Renal cortex interstitium (tissue), 15 donors: Measurements from ENCODE around the gene GLB1L. TPM values are rescaled to one million over a fixed set of nuclear protein-coding genes. Genes with fewer than 3 reads are reported as not detected.
A peak's percentile ranks its signal among the peaks of the same experiment; 100 is the strongest.
"Not testable (repeated sequence)": the region's sequence is repeated elsewhere in the genome, so short reads cannot be mapped to it uniquely, and the experiment has no call there.

ENCODE experiments used
- DNase-seq, 11 donors: peaks; one replicate each; pipeline ENCODE4 v3.0.0-alpha.2; 2013; ENCODE audit warnings: low read depth in 9 of 11, low spot score in 4 of 11; ENCODE audit errors: extremely low read depth in 1 of 11
- long read RNA-seq, 16 experiments: transcript quantifications; one replicate each; lab custom pipeline, GENCODE V29; 2026
- polyA plus RNA-seq, 3 donors: library from polyadenylated mRNA; unstranded; fragments of 120-200 nt; gene quantifications; one replicate each; pipeline ENCODE4 v1.2.1, GENCODE V29; 2013; ENCODE audit not compliant: insufficient read length in 3 of 3

Gene GLB1L
- polyA plus RNA-seq, result 10 to 100 TPM; 24.1 to 27.6 (median 24.4) TPM
- long read RNA-seq, donor 1, partial matches to known transcripts, result 0 of 1 reads
- long read RNA-seq, donor 1, other reads (novel, unspliced or antisense), result 0 of 1 reads
- long read RNA-seq, donor 2, partial matches to known transcripts, result 0 of 2 reads
- long read RNA-seq, donor 2, other reads (novel, unspliced or antisense), result 0 of 2 reads
- long read RNA-seq, donor 3, partial matches to known transcripts, result 31 of 48 reads
- long read RNA-seq, donor 3, other reads (novel, unspliced or antisense), result 16 of 48 reads
- long read RNA-seq, donor 4, partial matches to known transcripts, result 25 of 25 reads
- long read RNA-seq, donor 4, other reads (novel, unspliced or antisense), result 0 of 25 reads
- long read RNA-seq, donor 5, result 0 reads
- long read RNA-seq, donor 6, partial matches to known transcripts, result 0 of 2 reads
- long read RNA-seq, donor 6, other reads (novel, unspliced or antisense), result 0 of 2 reads
- long read RNA-seq, donor 7, partial matches to known transcripts, result 21 of 22 reads
- long read RNA-seq, donor 7, other reads (novel, unspliced or antisense), result 0 of 22 reads
- long read RNA-seq, donor 8, partial matches to known transcripts, result 0 of 3 reads
- long read RNA-seq, donor 8, other reads (novel, unspliced or antisense), result 0 of 3 reads
- long read RNA-seq, donor 9, partial matches to known transcripts, result 0 of 1 reads
- long read RNA-seq, donor 9, other reads (novel, unspliced or antisense), result 0 of 1 reads
- long read RNA-seq, donor 10, result 0 reads
- long read RNA-seq, donor 11, partial matches to known transcripts, result 5 of 5 reads
- long read RNA-seq, donor 11, other reads (novel, unspliced or antisense), result 0 of 5 reads
- long read RNA-seq, donor 12, result 0 reads
- long read RNA-seq, donor 13, partial matches to known transcripts, result 0 of 1 reads
- long read RNA-seq, donor 13, other reads (novel, unspliced or antisense), result 0 of 1 reads
- long read RNA-seq, donor 14, partial matches to known transcripts, result 0 of 1 reads
- long read RNA-seq, donor 14, other reads (novel, unspliced or antisense), result 0 of 1 reads
- long read RNA-seq, donor 15, partial matches to known transcripts, result 0 of 1 reads
- long read RNA-seq, donor 15, other reads (novel, unspliced or antisense), result 0 of 1 reads
- long read RNA-seq, donor 16, partial matches to known transcripts, result 10 of 13 reads
- long read RNA-seq, donor 16, other reads (novel, unspliced or antisense), result 0 of 13 reads

DNA sequence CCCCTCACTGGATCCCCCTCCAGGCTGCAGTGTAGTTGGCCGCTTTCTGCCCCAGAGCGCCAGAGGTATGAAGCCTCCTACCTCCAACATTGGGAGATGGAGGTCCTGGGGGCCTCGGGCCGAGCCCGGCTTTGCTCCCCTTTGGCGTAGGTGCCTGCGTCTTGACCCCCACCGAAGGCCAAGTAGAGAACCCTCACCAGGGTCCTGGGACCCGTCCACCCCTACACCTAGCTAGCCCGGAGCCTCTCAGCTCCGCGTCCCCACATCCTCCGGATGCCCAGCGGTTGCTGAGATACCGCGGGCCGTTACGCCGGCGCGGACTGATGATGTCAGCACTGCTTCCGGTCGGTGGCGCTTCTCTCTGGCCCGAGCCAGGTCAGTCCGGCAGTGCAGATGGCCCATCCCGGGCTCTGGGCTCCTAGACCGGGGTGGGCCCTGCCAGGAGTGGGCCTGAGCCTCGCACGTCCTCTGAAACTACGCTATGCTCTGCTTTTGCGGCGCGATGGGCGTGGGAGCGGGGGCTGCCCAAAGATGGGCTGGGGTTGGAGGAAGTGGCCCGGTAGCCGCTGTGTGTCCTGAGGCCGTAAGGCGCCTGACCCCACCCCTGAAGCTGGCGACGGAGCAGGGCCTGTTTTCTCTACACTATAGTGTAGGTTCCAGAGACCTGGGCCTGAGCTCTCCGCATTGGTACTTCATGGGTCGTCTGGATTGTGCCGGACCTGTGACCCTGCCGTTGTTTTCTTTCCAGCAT is at the start of gene GLB1L, which contains the start of gene STK16:
GLB1L (minus strand) TSS at position 297 of the 751 bp plus-strand sequence. CDS start 1,871 bp downstream, outside the sequence.
STK16 (plus strand) TSS at position 332 of the 751 bp plus-strand sequence. CDS start 521 bp downstream, outside the sequence.
- peak; percentile 80 to 94 (median 92) for DNase-seq

DNA sequence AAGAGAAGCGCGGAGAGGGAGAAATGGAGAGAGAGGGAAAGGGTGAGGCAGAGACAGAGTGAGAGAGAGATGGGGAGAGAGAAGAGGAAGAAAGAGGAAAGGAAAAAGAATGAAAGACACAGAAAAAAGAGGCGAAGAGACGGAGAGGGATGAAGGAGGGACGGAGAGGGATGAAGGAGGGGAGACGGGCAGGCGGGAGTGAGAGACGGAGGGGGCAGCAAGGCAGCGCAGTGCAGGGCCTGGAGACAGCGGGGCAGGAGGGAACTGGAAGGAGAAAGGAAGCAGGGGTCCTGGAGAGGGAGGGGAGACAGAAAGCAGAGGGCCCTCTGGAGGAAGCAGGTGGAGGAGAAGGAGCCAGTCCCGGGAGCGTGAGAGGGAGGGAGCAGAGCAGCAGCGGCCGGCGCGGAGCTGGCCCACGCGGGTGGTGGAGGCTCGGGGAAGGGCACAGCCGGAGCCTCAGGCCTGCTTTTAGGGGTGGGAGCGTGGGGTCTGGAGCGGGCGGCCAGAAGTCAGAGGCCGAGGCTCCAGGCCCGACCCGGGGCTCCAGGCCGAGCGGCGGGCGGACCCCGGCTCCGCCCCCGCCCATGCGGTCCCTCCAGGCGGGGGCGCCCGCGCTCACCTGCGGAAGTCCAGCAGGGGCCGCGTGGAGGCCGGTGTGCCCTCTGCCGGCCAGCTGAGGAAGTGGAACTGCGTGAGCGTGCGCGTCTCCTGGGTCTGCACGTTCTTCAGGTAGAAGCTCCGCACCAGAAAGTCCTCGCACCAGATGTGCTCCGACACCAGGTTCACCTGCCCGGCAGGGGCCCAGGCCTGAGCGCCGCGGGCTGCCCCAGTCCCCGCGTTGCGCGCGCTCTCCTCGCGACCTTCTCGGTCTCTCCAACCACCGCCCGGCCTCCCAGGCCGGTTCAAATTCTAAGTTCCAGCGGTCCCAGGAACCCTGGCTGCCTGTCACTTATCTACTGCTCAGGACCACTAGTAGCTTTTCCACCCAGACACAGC is 49.4 kb upstream of the GLB1L start:
- peak in 8 of 11 donors; percentile 73 to 85 (median 82) for DNase-seq

DNA sequence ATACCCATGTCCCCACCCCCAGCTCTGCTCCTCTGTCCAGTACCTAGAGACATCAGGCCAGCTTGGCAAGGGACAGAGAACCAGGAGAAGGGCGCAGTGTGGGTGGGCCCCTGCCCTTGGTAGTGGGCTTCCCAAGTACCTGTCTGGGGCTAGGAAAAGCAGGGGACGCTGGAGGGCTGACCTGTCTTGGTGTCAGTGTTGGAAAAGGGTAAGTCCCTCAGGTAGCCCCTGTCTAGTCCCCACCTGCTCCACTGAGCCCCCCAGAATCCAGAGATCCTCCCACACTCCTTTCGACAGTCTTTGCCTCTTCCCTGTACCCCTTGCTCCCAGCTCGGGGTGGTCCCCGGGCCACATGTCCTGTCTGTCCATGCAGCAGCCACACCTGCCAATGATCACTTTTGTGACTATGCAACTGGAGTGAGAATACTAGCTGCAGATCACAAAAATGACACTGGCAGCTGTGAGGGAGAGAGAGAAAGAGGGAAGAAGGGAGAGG is 48.5 kb upstream of the GLB1L start:
- no peak for DNase-seq

DNA sequence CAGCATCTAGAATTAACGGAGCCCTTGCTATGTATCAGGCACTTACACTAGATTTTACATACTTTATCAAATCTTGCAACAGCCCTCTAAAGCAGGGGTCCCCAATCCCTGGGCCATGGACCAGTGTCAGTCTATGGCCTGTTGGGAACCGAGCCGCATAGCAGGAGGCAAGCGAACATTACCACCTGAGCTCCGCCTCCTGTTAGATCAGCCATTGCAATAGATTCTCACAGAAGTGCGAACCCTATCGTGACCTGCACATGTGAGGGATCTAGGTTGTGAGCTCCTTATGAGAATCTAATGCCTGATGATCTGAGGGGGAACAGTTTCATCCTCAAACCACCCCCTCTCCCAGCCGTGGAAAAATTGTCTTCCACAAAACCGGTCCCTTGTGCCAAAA is 47.4 kb upstream of the GLB1L start:
- no peak for DNase-seq

DNA sequence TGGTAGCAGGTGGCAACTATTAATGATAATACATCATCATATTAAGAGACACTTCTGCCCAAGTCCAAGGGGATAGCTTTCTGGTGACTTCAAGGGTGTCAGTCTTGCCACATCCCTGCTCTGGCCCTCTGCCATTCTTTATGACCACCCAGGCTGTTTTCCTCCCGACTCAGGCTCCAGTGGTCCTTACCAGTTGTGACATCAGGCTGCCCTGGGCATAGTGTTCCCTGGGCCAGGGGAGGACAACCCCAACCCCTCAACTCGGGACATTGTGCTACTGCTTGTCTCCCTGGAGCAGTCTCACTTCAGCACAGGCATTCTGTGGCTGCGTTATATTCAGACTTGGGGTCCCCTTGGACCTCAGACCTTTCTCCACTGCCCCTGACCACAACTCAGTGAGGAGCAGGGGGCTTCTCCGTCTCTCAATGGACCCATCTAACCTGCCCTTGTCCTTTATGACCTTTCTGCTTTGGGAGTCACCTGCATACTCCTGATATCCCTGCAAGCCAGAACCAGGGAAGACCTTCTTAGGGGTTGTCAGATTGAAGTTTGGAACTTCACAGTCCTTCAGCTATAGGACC is 46.8 kb upstream of the GLB1L start:
- no peak for DNase-seq

DNA sequence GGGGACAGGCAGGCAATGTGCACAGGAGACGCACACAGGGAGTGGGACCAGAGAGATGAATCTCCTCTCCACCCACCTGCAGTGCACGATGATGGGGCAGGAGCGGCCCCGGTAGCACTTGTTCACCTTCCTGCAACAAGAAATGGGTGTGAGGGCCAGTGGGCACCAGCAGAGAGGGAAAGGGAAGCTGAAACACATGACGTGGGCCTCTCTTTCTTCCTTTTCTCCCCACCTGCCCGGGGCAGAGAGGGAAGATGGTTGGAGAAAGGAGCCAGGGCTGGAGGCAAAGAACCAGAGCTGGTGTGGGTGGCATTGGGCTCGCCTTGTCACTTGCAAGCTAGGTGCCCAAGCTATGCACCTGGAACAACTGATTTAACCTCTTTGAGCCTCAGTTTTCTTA is 46.1 kb upstream of the GLB1L start:
- DNase-seq, result no peak

DNA sequence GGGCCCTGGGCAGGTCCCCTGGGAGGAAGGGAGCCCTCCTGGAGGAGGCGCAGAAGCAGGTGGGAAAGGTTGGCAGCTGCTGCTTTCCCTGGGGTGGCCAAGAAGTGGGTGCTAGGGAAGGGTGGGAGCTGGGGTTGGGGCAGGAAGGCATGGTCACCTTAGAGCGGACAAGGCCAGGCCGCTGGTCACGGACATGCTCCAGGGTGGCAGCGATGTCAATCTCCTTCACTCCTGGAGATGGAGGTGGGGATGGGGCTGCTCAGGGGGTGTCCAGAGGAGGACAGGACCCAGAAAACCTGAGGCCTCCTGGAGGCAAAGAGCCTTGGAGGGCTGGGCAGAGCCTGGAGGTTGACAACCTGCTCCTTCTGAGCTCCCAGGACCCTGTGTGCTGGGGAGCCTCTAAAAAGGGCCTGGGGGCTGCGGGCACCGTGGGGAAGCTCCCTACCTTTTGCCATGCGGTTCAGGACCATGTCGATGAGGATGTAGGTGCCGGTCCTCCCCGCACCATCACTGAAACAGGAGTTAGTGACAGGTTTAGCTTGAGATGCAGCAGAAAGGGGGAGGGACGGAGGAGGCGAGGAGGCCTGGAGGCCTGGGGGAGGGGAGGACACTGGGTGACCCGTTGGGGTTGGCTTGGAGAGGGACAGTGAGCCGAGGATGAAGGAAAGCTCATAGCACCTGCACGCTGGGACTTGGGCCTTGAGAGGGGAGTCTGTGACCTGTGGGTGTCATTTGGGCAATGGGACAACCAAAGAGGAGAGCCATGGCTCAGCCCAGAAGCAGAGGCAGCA is 45.3 kb upstream of the GLB1L start:
- DNase-seq, result no peak

DNA sequence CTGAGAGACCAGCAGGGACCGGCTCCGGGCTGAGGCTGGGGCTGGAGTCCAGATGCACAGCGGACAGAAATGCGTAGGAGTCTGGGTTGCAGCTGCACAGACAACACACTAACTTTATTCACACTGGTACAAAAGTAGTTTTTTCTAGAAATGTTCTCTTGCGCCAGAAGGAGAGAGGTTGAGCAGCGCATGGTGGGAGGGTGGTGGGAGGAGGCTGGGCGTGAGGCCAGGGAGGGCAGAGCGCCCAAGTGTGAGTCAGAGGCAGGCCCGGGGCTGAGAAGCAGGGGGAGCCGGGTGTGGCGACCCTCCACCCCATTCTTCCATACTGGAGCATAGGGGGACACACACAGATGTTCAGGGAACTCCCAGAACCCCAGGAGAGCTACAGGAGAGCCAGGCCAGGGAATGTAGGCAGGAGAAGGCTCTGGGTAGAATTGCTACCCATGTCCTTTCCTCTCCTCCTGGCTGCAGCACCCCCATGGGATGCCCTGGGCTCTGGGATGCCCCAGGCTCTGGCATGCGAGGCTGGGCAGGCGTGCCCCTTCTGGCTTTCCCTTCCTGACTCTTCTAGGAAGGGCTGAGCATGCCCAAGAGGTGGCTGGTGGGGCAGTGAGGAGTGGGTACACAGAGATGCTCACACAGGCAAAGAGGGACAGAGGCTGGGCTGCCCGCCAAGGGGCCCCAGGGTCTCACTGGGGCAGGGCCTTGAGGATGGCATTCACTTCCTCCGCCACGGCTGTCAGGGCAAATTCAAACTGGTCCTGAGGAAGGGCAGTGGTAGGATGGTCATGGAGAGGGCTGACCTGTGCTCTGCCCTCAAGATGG is 44.5 kb upstream of the GLB1L start:
- DNase-seq, result peak in 2 of 11 donors; percentile 38 to 39

DNA sequence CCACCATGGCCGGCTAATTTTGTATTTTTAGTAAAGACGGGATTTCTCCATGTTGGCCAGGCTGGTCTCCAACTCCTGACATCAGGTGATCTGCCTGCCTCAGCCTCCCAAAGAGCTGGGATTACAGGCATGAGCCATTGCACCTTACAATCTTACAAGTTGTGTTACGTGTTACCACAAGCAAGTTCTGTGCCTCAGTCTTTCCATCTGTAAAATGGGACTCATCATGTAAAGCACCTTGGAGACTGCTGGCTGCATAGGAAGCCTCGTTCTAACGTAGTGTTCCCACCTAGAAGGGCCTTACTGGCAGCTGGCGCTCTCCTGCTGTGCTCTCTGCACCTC is 43.9 kb upstream of the GLB1L start:
- no peak for DNase-seq

DNA sequence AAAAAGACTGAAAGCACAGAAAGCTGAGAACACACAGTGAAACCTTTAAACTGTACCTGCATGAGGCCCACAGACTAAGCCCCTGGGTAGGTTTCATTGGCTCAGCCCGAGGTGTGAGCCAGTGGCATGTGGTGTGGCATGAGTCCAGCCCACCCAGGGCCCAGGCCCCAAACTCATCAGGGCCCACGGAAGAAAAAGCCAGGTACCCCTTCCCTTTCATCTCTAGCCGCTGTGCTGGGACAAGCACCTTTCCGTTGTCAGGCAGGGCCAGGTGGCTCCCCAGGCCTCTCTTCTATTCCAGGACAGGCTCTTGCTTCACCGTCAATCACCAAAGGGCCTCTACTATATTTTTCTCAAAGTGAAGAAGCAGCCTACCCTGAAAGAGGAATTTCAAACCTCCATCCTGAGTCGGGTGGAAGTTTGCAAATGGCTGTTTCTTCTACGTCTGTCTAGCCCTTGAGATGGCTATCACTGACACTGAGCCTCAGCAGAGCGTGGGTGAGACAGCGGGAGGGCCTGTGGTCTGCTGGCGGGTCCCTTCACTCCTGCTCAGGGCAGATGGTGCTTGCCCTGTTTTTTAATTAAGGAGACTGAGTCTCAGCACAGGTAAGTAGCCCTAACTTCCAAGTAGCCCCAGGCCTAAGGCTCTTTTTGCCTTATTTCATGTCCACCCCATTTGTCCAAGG is 42.5 kb upstream of the GLB1L start:
- DNase-seq, result no peak

DNA sequence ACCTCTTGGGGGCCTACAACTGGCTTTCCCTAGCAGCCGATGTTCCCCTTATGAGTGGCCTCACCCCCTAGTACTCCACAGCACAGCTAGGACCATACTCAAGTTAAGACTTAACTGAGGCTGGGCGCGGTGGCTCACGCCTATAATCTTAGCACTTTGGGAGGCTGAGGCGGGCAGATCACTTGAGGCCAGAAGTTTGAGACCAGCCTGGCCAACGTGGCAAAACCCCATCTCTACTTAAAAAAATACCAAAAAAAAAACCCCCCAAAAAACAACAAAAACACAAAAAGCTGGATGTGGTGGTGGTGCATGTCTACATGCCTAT is 41.8 kb upstream of the GLB1L start:
- DNase-seq, result not testable (repeated sequence)

DNA sequence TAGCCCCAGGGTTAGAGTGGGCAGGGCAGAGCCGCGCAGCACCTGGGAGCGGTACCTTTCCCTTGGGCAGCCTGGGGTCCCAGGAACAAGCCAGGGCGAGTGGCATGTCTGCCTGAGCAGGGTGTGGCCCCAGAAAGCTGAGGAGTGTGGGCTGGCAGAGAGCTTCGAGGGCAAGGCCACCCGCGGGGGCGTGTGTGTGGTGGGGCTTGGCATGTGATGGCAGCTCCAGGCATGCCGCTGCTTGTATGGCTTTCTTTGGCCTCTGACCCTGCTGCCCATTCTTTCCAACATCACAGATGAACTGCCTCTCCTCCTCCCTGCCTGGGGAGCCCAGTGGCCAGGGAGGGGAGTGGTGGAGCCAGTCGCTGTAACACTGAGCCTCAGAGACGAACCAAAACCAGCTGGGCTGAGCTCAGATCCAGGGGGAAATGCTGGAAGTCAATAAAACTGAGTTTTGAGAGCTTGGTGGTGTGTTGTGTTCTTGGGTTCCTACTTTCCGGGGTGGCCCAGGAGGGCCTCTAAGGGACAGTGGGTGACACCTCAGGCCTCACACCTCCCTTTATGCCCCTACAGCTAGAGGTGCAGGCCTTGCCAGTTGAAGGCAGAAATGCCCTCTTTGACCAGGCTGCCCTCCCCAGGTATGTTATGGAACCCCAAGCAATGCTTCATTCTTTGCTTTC is 41.3 kb upstream of the GLB1L start:
- no peak for DNase-seq

DNA sequence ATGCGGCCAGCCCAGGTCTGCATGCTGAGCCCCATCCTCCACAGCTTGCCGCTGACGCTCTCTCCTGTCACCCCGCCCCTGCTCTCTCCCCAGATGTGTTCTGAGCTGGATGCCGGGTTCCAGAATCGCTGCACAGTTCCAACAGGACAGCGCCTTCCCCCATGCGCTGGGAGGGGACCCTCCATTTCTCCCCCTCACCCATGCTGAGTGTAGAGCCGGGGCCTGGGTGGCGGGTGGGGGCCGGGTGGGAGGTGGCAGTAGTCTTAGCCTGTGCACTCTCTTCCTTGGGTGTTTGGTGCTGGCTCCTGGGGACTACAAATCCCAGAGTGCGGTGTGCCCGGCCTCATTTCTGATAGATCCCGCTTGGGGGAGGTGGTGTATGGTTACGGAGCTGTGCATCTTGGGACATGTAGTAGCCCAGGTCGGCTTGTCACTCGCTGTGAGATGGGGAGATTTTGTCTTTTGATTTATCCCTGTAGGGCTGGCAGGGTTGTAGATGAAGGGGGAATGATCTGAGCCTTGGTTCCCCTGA is 40.7 kb upstream of the GLB1L start:
- peak in 1 of 11 donors; percentile 39 for DNase-seq

DNA sequence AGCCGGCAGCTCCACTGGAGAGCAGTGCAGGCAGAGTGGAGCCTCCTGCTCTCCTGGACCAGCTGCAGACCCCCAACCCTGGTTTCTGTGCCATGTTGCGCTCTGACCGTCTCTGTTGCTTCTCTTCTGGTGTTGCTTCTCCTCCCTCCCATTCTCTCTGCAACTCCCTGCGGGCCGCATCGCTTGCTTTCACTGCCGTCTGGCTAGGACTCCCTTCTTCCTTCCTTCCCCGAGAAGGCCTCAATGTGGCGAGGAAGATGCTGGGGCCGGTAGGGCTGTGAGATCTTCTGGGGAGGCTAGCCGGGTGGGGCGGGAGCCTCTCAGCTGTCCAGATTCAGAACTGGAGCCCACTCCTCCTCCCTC is 40.1 kb upstream of the GLB1L start:
- no peak for DNase-seq
